ENCODE results near the gene TICAM1. TPM values are rescaled to one million over a fixed set of nuclear protein-coding genes. Genes with fewer than 3 reads are reported as not detected.

The TICAM1 gene
- polyA plus RNA-seq, 1 donor: 16.1 TPM

DNA sequence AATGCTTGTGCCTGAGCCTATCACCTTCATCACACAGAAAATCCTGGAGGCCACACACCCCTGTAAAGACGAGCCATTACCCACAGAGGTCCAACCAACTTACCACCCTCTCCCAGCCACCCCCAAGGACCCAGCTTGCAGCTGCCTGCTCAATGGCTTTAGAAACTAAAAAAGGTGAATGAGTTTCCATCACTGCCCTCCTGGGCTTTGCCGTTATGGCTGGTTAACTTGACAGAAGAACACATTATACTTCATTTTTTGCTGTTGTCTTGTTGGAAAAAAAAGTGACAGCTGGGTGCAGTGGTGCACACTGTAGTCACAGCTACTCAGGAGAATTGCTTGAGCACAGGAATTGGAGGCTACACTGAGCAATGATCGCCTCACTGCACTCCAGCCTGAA, 57.4 kb downstream of the TICAM1 start:
- Histone ChIP-seq H3K27ac (ENCODE audit: low read length) (no peak overlapping the region), H3K36me3 (ENCODE audit: control insufficient read depth, insufficient read depth, low read length) (no peaks in the 10 kb centered on the region), H3K4me1 (ENCODE audit: control insufficient read depth, insufficient read depth, low read length) (no peaks in the 10 kb centered on the region), H3K4me3 (ENCODE audit: low read length) (no peak overlapping the region), H3K9me3 (ENCODE audit: control insufficient read depth, low read depth, low read length) (no peaks in the 10 kb centered on the region), H3K27me3 (ENCODE audit: control insufficient read depth, insufficient read depth, low read length) (peaks cover 9% of the 10 kb centered on the region)
- no peak for DNase-seq
- no CpG with 5 or more reads among the region's 3 CpGs for WGBS (ENCODE audit: insufficient coverage, low lambda C conversion rate)

DNA sequence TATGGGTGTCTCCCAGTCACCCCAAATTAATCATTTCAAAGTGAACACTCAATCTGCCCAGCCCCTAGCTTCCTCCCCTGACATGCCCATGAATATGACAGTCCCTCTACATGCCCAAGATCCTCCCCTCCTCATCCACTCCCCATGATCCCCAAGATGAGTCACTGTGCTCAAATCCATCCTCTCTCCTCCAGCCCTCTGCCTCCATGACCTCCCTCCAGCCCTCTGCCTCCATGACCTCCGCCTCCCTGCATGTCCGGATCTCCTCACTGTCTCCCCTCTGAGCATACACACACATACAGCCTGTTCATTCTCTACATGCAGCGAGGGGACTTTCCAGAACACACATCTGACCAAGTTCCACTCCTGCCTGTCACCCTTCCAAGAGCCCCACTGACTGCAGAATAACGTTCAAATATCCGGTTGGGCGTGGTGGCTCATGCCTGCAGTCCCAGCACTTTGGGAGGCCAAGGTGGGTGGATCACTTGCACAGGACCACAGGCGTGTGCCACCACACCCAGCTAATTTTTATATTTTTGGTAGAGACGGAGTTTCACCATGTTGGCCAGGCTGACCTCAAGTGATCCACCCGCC, 58.4 kb downstream of the TICAM1 start:
- no peak for DNase-seq
- Histone ChIP-seq H3K27me3 (ENCODE audit: control insufficient read depth, insufficient read depth, low read length) (peaks cover 9% of the 10 kb centered on the region), H3K4me1 (ENCODE audit: control insufficient read depth, insufficient read depth, low read length) (no peaks in the 10 kb centered on the region), H3K27ac (ENCODE audit: low read length) (no peak overlapping the region), H3K9me3 (ENCODE audit: control insufficient read depth, low read depth, low read length) (no peaks in the 10 kb centered on the region), H3K36me3 (ENCODE audit: control insufficient read depth, insufficient read depth, low read length) (no peaks in the 10 kb centered on the region), H3K4me3 (ENCODE audit: low read length) (no peak overlapping the region)
- no CpG with 5 or more reads among the region's 9 CpGs for WGBS (ENCODE audit: insufficient coverage, low lambda C conversion rate)

DNA sequence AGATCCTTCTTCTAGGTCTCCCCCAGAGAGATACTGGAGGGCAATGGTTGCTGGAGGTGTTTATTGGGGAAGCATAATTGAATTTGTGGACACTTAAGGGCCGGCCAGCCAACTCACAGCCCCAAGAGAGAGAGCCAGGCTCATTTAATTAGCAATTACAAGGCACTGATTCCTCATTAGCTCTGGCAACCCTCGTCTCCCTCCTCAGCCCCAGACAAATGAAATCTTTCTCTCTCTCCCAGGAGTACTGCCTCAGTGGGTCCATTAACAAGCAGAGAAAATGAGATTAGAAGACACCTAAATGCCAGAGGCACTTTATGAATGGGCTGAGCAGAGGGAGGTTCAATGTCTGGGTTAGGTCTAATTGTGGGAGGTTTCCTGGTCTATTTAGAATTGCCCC, 58.9 kb downstream of the TICAM1 start:
- Histone ChIP-seq H3K4me3 (ENCODE audit: low read length) (no peak overlapping the region), H3K9me3 (ENCODE audit: control insufficient read depth, low read depth, low read length) (no peaks in the 10 kb centered on the region), H3K4me1 (ENCODE audit: control insufficient read depth, insufficient read depth, low read length) (no peaks in the 10 kb centered on the region), H3K27ac (ENCODE audit: low read length) (no peak overlapping the region), H3K27me3 (ENCODE audit: control insufficient read depth, insufficient read depth, low read length) (peaks cover 9% of the 10 kb centered on the region), H3K36me3 (ENCODE audit: control insufficient read depth, insufficient read depth, low read length) (no peaks in the 10 kb centered on the region)
- WGBS (ENCODE audit: insufficient coverage, low lambda C conversion rate): no CpG with 5 or more reads among the region's 2 CpGs
- DNase-seq: no peak

DNA sequence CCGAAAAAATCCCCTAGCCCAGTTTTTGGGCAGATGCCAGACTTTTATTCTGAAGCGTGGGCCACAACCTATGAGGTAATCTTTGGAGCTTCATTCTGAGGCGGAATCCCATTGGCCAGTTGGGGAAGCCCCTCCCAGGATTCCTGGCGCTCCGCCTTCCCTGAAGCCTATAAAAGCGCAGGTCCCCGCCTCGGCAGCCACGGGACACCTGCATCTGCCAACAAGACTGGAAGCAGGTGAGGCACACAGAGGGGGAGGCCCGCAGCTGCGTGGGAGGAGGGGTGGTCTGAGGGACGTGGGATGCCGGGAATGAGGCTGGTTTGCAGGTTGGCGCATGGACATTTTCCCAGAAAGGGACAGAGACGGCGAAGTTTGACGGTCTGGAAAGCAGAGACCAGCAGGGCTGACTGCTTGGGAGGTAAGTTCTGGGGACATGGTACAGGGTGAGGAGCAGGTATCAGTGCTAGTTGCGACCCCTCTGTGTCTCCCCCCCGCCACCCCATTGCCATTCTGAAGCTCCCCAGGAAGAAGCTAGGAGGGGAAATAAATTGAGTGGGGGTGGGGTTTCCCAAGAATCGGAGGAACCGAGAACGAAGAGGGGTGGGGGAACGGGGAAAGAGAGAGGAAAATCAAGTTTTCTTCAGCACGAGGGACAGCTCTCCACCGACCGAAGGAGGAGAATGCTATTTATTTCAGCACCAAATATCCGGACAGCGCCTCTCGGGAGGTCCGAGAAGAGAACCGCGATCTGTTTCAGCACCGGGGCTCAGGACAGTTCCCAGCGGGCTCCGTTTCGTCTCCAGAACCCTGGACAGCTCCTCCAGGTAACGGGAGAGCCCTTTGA, 62.4 kb downstream of the TICAM1 start:
- no peaks in the 10 kb centered on the region for H3K36me3 ChIP-seq (ENCODE audit: control insufficient read depth, insufficient read depth, low read length)
- 0% methylated on average over 4 of the region's 37 CpGs for WGBS (ENCODE audit: insufficient coverage, low lambda C conversion rate)
- H3K9me3 ChIP-seq (ENCODE audit: control insufficient read depth, low read depth, low read length): no peaks in the 10 kb centered on the region
- H3K4me1 ChIP-seq (ENCODE audit: control insufficient read depth, insufficient read depth, low read length): no peaks in the 10 kb centered on the region
- peaks cover 6% of the 10 kb centered on the region for H3K27me3 ChIP-seq (ENCODE audit: control insufficient read depth, insufficient read depth, low read length)
- no peak overlapping the region for H3K27ac ChIP-seq (ENCODE audit: low read length)
- H3K4me3 ChIP-seq (ENCODE audit: low read length): peak overlapping the region; percentile 19
- DNase-seq: peak; percentile 79 to 85

Other genes with a start within 250 kb of the TICAM1 start
- 24.4 TPM for gene TNFAIP8L1, start 192.2 kb downstream of the TICAM1 start, polyA plus RNA-seq
- gene MYDGF, start 161.4 kb downstream of the TICAM1 start, polyA plus RNA-seq: 103 TPM
- 34.7 TPM for gene DPP9, start 107.9 kb downstream of the TICAM1 start, polyA plus RNA-seq
- 1.7 TPM for gene FEM1A, start 40.0 kb downstream of the TICAM1 start, polyA plus RNA-seq
- 122 TPM for gene PLIN3, start 36.0 kb upstream of the TICAM1 start, polyA plus RNA-seq
- gene ARRDC5, start 71.2 kb upstream of the TICAM1 start, polyA plus RNA-seq: 0.15 TPM
- gene UHRF1, start 77.8 kb upstream of the TICAM1 start, polyA plus RNA-seq: 17.7 TPM
- gene KDM4B, start 137.4 kb upstream of the TICAM1 start, polyA plus RNA-seq: 13.7 TPM